IMR-90 (cell line): ENCODE data around the gene NAGPA. TPM values are rescaled to one million over a fixed set of nuclear protein-coding genes. Genes with fewer than 3 reads are reported as not detected.

Experiments used
- ATAC-seq: fragments of 200-7000 bp; cut with Tn5 transposase; 2 replicates; pipeline ENCODE4 v1.9.1; 2020; ENCODE audit warnings: low read depth, mild to moderate bottlenecking, moderate library complexity
- BruUV-seq: library from RNA; stranded (reverse); fragments of 400-500 nt; replicated peaks from 2 replicates; lab custom pipeline; 2021; lab: Mats Ljungman, UMichigan
- CTCF ChIA-PET: fragments of 300-600 bp; formaldehyde crosslinking; extraction: SDS; loops from one replicate; lab custom pipeline; 2021; ENCODE audit warnings: antibody characterized with exemption; lab: Yijun Ruan, JAX
- POLR2A ChIA-PET: fragments of 300-600 bp; sonication (Branson Sonifier 250); formaldehyde crosslinking; loops from one replicate; lab custom pipeline; 2022; ENCODE audit warnings: antibody characterized with exemption; ENCODE audit not compliant: unreplicated experiment; lab: Charles Lee
- DNase-seq: peaks from one replicate; pipeline ENCODE4 v3.0.0; 2013
- H2AFZ ChIP-seq: replicated peaks from 2 replicates; pipeline ENCODE3; 2013; ENCODE audit warnings: low read length, mild to moderate bottlenecking; ENCODE audit not compliant: poor library complexity
- H2AK5ac ChIP-seq: 2 replicates; pipeline ENCODE4 v1.6.1; 2013; ENCODE audit warnings: low read depth, low read length, inconsistent platforms
- H2AK9ac ChIP-seq: replicated peaks from 2 replicates; pipeline ENCODE3; 2013; ENCODE audit warnings: mild to moderate bottlenecking, low read depth, low read length, moderate library complexity; ENCODE audit not compliant: poor library complexity
- H2BK120ac ChIP-seq: 2 replicates; pipeline ENCODE4 v1.6.1; 2013; ENCODE audit warnings: low read depth, low read length, inconsistent platforms
- H2BK15ac ChIP-seq: 3 replicates; pipeline ENCODE4 v1.6.1; 2013; ENCODE audit warnings: low read depth, low read length, inconsistent platforms
- H2BK20ac ChIP-seq: 2 replicates; pipeline ENCODE4 v1.6.1; 2013; ENCODE audit warnings: low read depth, mild to moderate bottlenecking, inconsistent platforms, low read length, moderate library complexity
- H2BK5ac ChIP-seq: 2 replicates; pipeline ENCODE4 v1.6.1; 2013; ENCODE audit warnings: mild to moderate bottlenecking, low read depth, low read length, inconsistent platforms; ENCODE audit not compliant: poor library complexity, severe bottlenecking
- H3K14ac ChIP-seq: replicated peaks from 2 replicates; pipeline ENCODE4 v1.6.1; 2013; ENCODE audit warnings: low read depth, low read length, inconsistent platforms
- H3K18ac ChIP-seq: 2 replicates; pipeline ENCODE4 v1.6.1; 2013; ENCODE audit warnings: low read depth, low read length, control low read depth
- H3K23ac ChIP-seq: 2 replicates; pipeline ENCODE4 v1.6.1; 2013; ENCODE audit warnings: low read depth, low read length, inconsistent platforms
- H3K27ac ChIP-seq: 2 replicates; pipeline ENCODE4 v1.5.1; 2013; ENCODE audit warnings: mild to moderate bottlenecking, control low read depth, low read length; ENCODE audit not compliant: insufficient read depth
- H3K27me3 ChIP-seq: 2 replicates; pipeline ENCODE4 v1.6.1; 2013; ENCODE audit warnings: low read length; ENCODE audit not compliant: control insufficient read depth, insufficient read depth
- H3K36me3 ChIP-seq: 2 replicates; pipeline ENCODE4 v1.6.1; 2013; ENCODE audit warnings: low read length, mixed read lengths; ENCODE audit not compliant: control insufficient read depth, insufficient read depth
- H3K4ac ChIP-seq: 2 replicates; pipeline ENCODE4 v1.6.1; 2013; ENCODE audit warnings: low read depth, low read length, inconsistent platforms
- H3K4me1 ChIP-seq: 2 replicates; pipeline ENCODE4 v1.6.1; 2013; ENCODE audit warnings: low read length, mixed read lengths; ENCODE audit not compliant: control insufficient read depth, insufficient read depth
- H3K4me2 ChIP-seq: 2 replicates; pipeline ENCODE4 v1.6.1; 2013; ENCODE audit warnings: low read depth, mild to moderate bottlenecking, control low read depth, low read length, moderate library complexity
- H3K4me3 ChIP-seq: 2 replicates; pipeline ENCODE4 v1.5.1; 2013; ENCODE audit warnings: low read depth, mild to moderate bottlenecking, control low read depth, low read length, moderate library complexity; ENCODE audit not compliant: insufficient read depth
- H3K56ac ChIP-seq: 2 replicates; pipeline ENCODE4 v1.6.1; 2013; ENCODE audit warnings: low read length, inconsistent platforms; ENCODE audit not compliant: insufficient read depth; ENCODE audit errors: extremely low read depth
- H3K79me1 ChIP-seq, 2 experiments: 2 replicates each; pipeline ENCODE4 v1.6.1; 2013; ENCODE audit warnings: low read length in 2 of 2, inconsistent platforms in 1 of 2, low read depth in 1 of 2
- H3K9ac ChIP-seq: 2 replicates; pipeline ENCODE4 v1.6.1; 2013; ENCODE audit warnings: low read depth, low read length, control low read depth
- H3K9me1 ChIP-seq: 2 replicates; pipeline ENCODE4 v1.6.1; 2013; ENCODE audit warnings: low read length, inconsistent platforms; ENCODE audit not compliant: insufficient read depth
- H3K9me3 ChIP-seq: 2 replicates; pipeline ENCODE4 v1.6.1; 2013; ENCODE audit warnings: low read length; ENCODE audit not compliant: control insufficient read depth, insufficient read depth
- H4K20me1 ChIP-seq: 2 replicates; pipeline ENCODE4 v1.6.1; 2013; ENCODE audit warnings: low read length, inconsistent platforms; ENCODE audit not compliant: insufficient read depth
- H4K5ac ChIP-seq: 2 replicates; pipeline ENCODE4 v1.6.1; 2013; ENCODE audit warnings: mild to moderate bottlenecking, low read depth, low read length, control low read depth
- H4K8ac ChIP-seq, 2 experiments: 2 replicates each; pipeline ENCODE4 v1.6.1; 2013; ENCODE audit warnings: low read depth in 2 of 2, low read length in 2 of 2, control low read depth in 1 of 2, inconsistent platforms in 1 of 2
- H4K91ac ChIP-seq: 2 replicates; pipeline ENCODE4 v1.6.1; 2013; ENCODE audit warnings: low read depth, low read length, inconsistent platforms; ENCODE audit not compliant: insufficient read depth
- BHLHE40 ChIP-seq: fragments of 150-350 bp; IDR thresholded peaks from 2 replicates; pipeline ENCODE4 v1.6.1; 2016; ENCODE audit warnings: mild to moderate bottlenecking, low read depth, low read length
- CEBPB ChIP-seq: IDR thresholded peaks from 2 replicates; pipeline ENCODE4 v1.6.1; 2012; ENCODE audit warnings: low read depth, low read length, improper control_type of control experiment
- CHD1 ChIP-seq: IDR thresholded peaks from 2 replicates; pipeline ENCODE4 v1.6.1; 2012; ENCODE audit warnings: low read depth, low read length, improper control_type of control experiment
- FOS ChIP-seq: fragments of 150-350 bp; IDR thresholded peaks from 2 replicates; pipeline ENCODE4 v1.6.1; 2016; ENCODE audit warnings: low read depth, low read length
- MAFK ChIP-seq: IDR thresholded peaks from 2 replicates; pipeline ENCODE4 v1.6.1; 2012; ENCODE audit warnings: low read depth, low read length, improper control_type of control experiment
- MAZ ChIP-seq: IDR thresholded peaks from 2 replicates; pipeline ENCODE4 v1.6.1; 2012; ENCODE audit warnings: low read depth, mild to moderate bottlenecking, low read length, improper control_type of control experiment, moderate library complexity, borderline replicate concordance
- MXI1 ChIP-seq: IDR thresholded peaks from 2 replicates; pipeline ENCODE4 v1.6.1; 2012; ENCODE audit warnings: low read depth, mild to moderate bottlenecking, low read length, moderate library complexity, borderline replicate concordance
- NFE2L2 ChIP-seq: fragments of 150-350 bp; IDR thresholded peaks from 2 replicates; pipeline ENCODE4 v1.6.1; 2016; ENCODE audit warnings: low read depth, mild to moderate bottlenecking, low read length
- POLR2A ChIP-seq: IDR thresholded peaks from 2 replicates; pipeline ENCODE4 v1.6.1; 2012; ENCODE audit warnings: mild to moderate bottlenecking, low read depth, low read length
- RAD21 ChIP-seq: IDR thresholded peaks from 2 replicates; pipeline ENCODE4 v1.6.1; 2012; ENCODE audit warnings: low read length, improper control_type of control experiment
- RCOR1 ChIP-seq: IDR thresholded peaks from 2 replicates; pipeline ENCODE4 v1.6.1; 2012; ENCODE audit warnings: mild to moderate bottlenecking, low read length, improper control_type of control experiment; ENCODE audit not compliant: insufficient replicate concordance
- RFX5 ChIP-seq: IDR thresholded peaks from 2 replicates; pipeline ENCODE4 v1.8.0; 2012; ENCODE audit warnings: low read depth, mild to moderate bottlenecking, low read length, moderate library complexity
- SMC3 ChIP-seq: fragments of 150-350 bp; IDR thresholded peaks from 2 replicates; pipeline ENCODE4 v1.6.1; 2016; ENCODE audit warnings: low read depth, mild to moderate bottlenecking, antibody characterized with exemption, low read length, moderate library complexity
- WGBS, 2 experiments: methylation state at CpG; one replicate each; pipeline versions ENCODE4 v1.1.5 to v1.1.7; 2013; ENCODE audit warnings: missing lambda C conversion rate in 2 of 2; ENCODE audit not compliant: insufficient read length in 1 of 2; ENCODE audit errors: extremely low coverage in 2 of 2; 5-methylcytosine and 5-hydroxymethylcytosine counted together
- dilution Hi-C: fragments of 300-500 bp; cut with HindIII; formaldehyde crosslinking; loops from one replicate; pipeline ENCODE4 v1.14.3; 2018; ENCODE audit warnings: low sequenced_read_pairs; ENCODE audit not compliant: unreplicated experiment
- in situ Hi-C: fragments of 300-500 bp; cut with MboI; formaldehyde crosslinking; loops from 3 replicates; pipeline ENCODE4 v1.14.3; 2019; ENCODE audit warnings: low sequenced_read_pairs, inconsistent platforms, mixed read lengths
- intact Hi-C: fragments of 100-400 bp; cut with micrococcal nuclease; formaldehyde crosslinking; loops from 2 replicates; pipeline ENCODE4 v1.10.0; 2022
- polyA plus RNA-seq, 3 experiments: library from polyadenylated mRNA; depleted of rRNA; stranded (reverse); fragments of >200 nt; gene quantifications; 2 replicates each; pipeline ENCODE4 v1.2.3, GENCODE V29; 2012; ENCODE audit warnings: low replicate concordance in 1 of 3
- total RNA-seq: library from RNA; depleted of rRNA; stranded (reverse); fragments of >200 nt; gene quantifications from 2 replicates; pipeline ENCODE4 v1.2.3, GENCODE V29; 2012
- TF ChIP-seq, protein P1 (sequence below): fragments of 150-350 bp; IDR thresholded peaks from 2 replicates; pipeline ENCODE4 v1.6.1; 2017; ENCODE audit warnings: mild to moderate bottlenecking, antibody characterized with exemption, low read length, low read depth
- TF ChIP-seq, protein P2 (sequence below): conservative IDR thresholded peaks from 2 replicates; pipeline ENCODE4 v1.5.1; 2012; ENCODE audit warnings: mild to moderate bottlenecking, low read depth, low read length, improper control_type of control experiment
- TF ChIP-seq, protein P3 (sequence below): fragments of 150-350 bp; IDR thresholded peaks from 2 replicates; pipeline ENCODE4 v1.6.1; 2016; ENCODE audit warnings: low read depth, mild to moderate bottlenecking, low read length, moderate library complexity, borderline replicate concordance

Gene NAGPA
- total and polyA plus RNA-seq, 2 of the 4 experiments (the other 2 are of a cell fraction) = 6.5 to 12.2 TPM

DNA sequence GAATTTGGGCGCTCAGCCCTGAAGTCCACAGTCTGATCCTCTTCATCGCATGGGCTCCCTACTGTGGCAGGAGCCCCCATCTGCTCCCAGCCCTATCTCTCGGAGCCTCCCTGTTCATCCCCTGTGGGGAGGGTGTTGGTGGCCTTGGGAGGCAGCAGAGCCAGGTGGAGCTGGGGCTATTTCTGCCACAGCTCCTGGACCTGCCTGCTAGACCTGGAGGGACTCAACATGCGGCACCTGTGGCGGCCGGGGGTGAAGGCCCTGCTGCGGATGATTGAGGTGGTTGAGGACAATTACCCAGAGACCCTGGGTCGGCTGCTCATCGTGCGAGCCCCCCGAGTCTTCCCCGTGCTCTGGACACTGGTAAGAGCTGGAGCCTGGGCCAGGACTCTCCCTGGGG, 30.5 kb downstream of the NAGPA start:
- intact Hi-C loops = no loop called here
- DNase-seq (no peak), ATAC-seq (no peak)
- dilution Hi-C loops = no loop called here
- no CpG with 5 or more reads among the region's 12 CpGs for WGBS, 2 experiments
- no peaks in the 10 kb centered on the region for H3K9me3 ChIP-seq
- H3K4me2 ChIP-seq = no peak overlapping the region
- no peak overlapping the region for H2BK15ac ChIP-seq
- TF ChIP-seq FOS = no peak
- no peak for TF ChIP-seq POLR2A
- TF ChIP-seq, protein P1, sequence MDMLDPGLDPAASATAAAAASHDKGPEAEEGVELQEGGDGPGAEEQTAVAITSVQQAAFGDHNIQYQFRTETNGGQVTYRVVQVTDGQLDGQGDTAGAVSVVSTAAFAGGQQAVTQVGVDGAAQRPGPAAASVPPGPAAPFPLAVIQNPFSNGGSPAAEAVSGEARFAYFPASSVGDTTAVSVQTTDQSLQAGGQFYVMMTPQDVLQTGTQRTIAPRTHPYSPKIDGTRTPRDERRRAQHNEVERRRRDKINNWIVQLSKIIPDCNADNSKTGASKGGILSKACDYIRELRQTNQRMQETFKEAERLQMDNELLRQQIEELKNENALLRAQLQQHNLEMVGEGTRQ = no peak
- no peak for TF ChIP-seq RCOR1
- no peak for TF ChIP-seq CEBPB
- TF ChIP-seq, protein P2, sequence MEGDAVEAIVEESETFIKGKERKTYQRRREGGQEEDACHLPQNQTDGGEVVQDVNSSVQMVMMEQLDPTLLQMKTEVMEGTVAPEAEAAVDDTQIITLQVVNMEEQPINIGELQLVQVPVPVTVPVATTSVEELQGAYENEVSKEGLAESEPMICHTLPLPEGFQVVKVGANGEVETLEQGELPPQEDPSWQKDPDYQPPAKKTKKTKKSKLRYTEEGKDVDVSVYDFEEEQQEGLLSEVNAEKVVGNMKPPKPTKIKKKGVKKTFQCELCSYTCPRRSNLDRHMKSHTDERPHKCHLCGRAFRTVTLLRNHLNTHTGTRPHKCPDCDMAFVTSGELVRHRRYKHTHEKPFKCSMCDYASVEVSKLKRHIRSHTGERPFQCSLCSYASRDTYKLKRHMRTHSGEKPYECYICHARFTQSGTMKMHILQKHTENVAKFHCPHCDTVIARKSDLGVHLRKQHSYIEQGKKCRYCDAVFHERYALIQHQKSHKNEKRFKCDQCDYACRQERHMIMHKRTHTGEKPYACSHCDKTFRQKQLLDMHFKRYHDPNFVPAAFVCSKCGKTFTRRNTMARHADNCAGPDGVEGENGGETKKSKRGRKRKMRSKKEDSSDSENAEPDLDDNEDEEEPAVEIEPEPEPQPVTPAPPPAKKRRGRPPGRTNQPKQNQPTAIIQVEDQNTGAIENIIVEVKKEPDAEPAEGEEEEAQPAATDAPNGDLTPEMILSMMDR = no peak
- TF ChIP-seq MXI1 = no peak
- no peak for TF ChIP-seq RAD21
- TF ChIP-seq RFX5 = no peak
- TF ChIP-seq SMC3 = no peak
- no peak for TF ChIP-seq CHD1
- TF ChIP-seq MAZ = no peak
- TF ChIP-seq BHLHE40 = no peak
- TF ChIP-seq NFE2L2 = no peak
- TF ChIP-seq, protein P3, sequence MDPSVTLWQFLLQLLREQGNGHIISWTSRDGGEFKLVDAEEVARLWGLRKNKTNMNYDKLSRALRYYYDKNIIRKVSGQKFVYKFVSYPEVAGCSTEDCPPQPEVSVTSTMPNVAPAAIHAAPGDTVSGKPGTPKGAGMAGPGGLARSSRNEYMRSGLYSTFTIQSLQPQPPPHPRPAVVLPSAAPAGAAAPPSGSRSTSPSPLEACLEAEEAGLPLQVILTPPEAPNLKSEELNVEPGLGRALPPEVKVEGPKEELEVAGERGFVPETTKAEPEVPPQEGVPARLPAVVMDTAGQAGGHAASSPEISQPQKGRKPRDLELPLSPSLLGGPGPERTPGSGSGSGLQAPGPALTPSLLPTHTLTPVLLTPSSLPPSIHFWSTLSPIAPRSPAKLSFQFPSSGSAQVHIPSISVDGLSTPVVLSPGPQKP = no peak
- TF ChIP-seq MAFK = no peak
- no peak overlapping the region for H3K56ac ChIP-seq
- H4K5ac ChIP-seq = no peak overlapping the region
- no peaks in the 10 kb centered on the region for H3K36me3 ChIP-seq
- no peak overlapping the region for H3K14ac ChIP-seq
- no peaks in the 10 kb centered on the region for H3K9me1 ChIP-seq
- H3K18ac ChIP-seq = no peak overlapping the region
- no peak overlapping the region for H3K27ac ChIP-seq
- no peak overlapping the region for H3K4me3 ChIP-seq
- no peak overlapping the region for H2BK120ac ChIP-seq
- BruUV-seq = no TSS peak
- POLR2A ChIA-PET = no interaction called here
- no peak overlapping the region for H2BK5ac ChIP-seq
- no peak overlapping the region for H2AK5ac ChIP-seq
- H4K91ac ChIP-seq = no peak overlapping the region
- no peaks in the 10 kb centered on the region for H3K79me1 ChIP-seq
- no peaks in the 10 kb centered on the region for H3K4me1 ChIP-seq
- no peak overlapping the region for H3K9ac ChIP-seq
- H2BK20ac ChIP-seq = no peak overlapping the region
- no peak overlapping the region for H2AK9ac ChIP-seq
- H4K8ac ChIP-seq = no peak overlapping the region
- no peak overlapping the region for H3K4ac ChIP-seq
- no peaks in the 10 kb centered on the region for H4K20me1 ChIP-seq
- CTCF ChIA-PET = no interaction called here
- H3K27me3 ChIP-seq = peaks cover 6% of the 10 kb centered on the region; the same call in 1 of the 2 replicates
- H2AFZ ChIP-seq = no peak overlapping the region
- in situ Hi-C loops = no loop called here
- no peak overlapping the region for H3K23ac ChIP-seq
